GM19328 (cell line): ENCODE results near the gene SMG5.
A peak's percentile ranks its signal among the peaks of the same experiment; 100 is the strongest.
"Not testable (repeated sequence)": the region's sequence is repeated elsewhere in the genome, so short reads cannot be mapped to it uniquely, and the experiment has no call there.

Experiments
- ATAC-seq: cut with Tn5 transposase; IDR thresholded peaks from one replicate; pipeline ENCODE4 v1.9.1; 2021; ENCODE audit warnings: mild to moderate bottlenecking, moderate library complexity; ENCODE audit not compliant: unreplicated experiment

Gene SMG5

GRCh38 chr1:156245451-156246232 lies 37.0 kb downstream of the SMG5 start:
- ATAC-seq = no peak

GRCh38 chr1:156244712-156245111 lies 37.9 kb downstream of the SMG5 start:
- no peak for ATAC-seq

GRCh38 chr1:156244126-156244525 lies 38.5 kb downstream of the SMG5 start:
- ATAC-seq = no peak

- ATAC-seq = no peak
These were observed 39.9 kb downstream of the SMG5 start for GRCh38 chr1:156242738-156243137.

- no peak for ATAC-seq
These were observed 40.7 kb downstream of the SMG5 start, which contains the start of gene BGLAP for GRCh38 chr1:156241926-156242325. Gene BGLAP (plus strand): TSS chr1:156242184. CDS start chr1:156242232, 48 bp downstream.

GRCh38 chr1:156241311-156241811 lies 41.3 kb downstream of the SMG5 start:
- ATAC-seq = no peak

GRCh38 chr1:156238248-156238647 lies 44.4 kb downstream of the SMG5 start:
- no peak for ATAC-seq

- no peak for ATAC-seq
These were observed 46.5 kb downstream of the SMG5 start for GRCh38 chr1:156236164-156236563.

- no peak for ATAC-seq
These were observed 49.0 kb downstream of the SMG5 start for GRCh38 chr1:156233426-156234127.

GRCh38 chr1:156232201-156232894 lies 50.3 kb downstream of the SMG5 start:
- no peak for ATAC-seq

GRCh38 chr1:156230473-156230837 lies 52.2 kb downstream of the SMG5 start:
- no peak for ATAC-seq

- ATAC-seq = no peak
These were observed 52.7 kb downstream of the SMG5 start for GRCh38 chr1:156229809-156230472.

- no peak for ATAC-seq
These were observed 54.1 kb downstream of the SMG5 start for GRCh38 chr1:156228501-156228900.

- ATAC-seq = no peak
These were observed 55.8 kb downstream of the SMG5 start for GRCh38 chr1:156226782-156227181.

- peak; percentile 59 for ATAC-seq
These were observed 56.5 kb downstream of the SMG5 start for GRCh38 chr1:156226116-156226538.

GRCh38 chr1:156225677-156226014 lies 57.0 kb downstream of the SMG5 start:
- ATAC-seq = no peak

- ATAC-seq = no peak
These were observed 60.5 kb downstream of the SMG5 start for GRCh38 chr1:156221986-156222692.

GRCh38 chr1:156220226-156220625 lies 62.4 kb downstream of the SMG5 start:
- no peak for ATAC-seq

GRCh38 chr1:156217871-156218270 lies 64.8 kb downstream of the SMG5 start:
- no peak for ATAC-seq

GRCh38 chr1:156216361-156217086 lies 66.1 kb downstream of the SMG5 start:
- ATAC-seq = not testable (repeated sequence)
